LHCN-M2 (cell line): ENCODE results near the gene PDPN. TPM values are rescaled to one million over a fixed set of nuclear protein-coding genes. Genes with fewer than 3 reads are reported as not detected.
"Not testable (repeated sequence)": the region's sequence is repeated elsewhere in the genome, so short reads cannot be mapped to it uniquely, and the experiment has no call there.

Experiments used
- DNase-seq: peaks from one replicate; pipeline ENCODE4 v3.0.0-alpha.2; 2012; ENCODE audit warnings: low read depth
- polyA plus RNA-seq: library from polyadenylated mRNA; unstranded; fragments of >200 nt; gene quantifications from one replicate; pipeline ENCODE4 v1.2.1, GENCODE V29; 2012; ENCODE audit warnings: missing spikeins
- total RNA-seq: library from RNA; depleted of rRNA; stranded (reverse); fragments of >200 nt; gene quantifications from 2 replicates; pipeline ENCODE4 v1.2.3, GENCODE V29; 2014; rRNA removed

The PDPN gene, protein sequence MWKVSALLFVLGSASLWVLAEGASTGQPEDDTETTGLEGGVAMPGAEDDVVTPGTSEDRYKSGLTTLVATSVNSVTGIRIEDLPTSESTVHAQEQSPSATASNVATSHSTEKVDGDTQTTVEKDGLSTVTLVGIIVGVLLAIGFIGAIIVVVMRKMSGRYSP
- 0.86 TPM in 1 of 2 replicates, not detected in the other for total RNA-seq
- polyA plus RNA-seq, result 2.0 TPM

- no peak for DNase-seq
These were observed at the start of gene PDPN for GRCh38 chr1:13583595-13583965. PDPN (plus strand) TSS chr1:13583832; CDS start chr1:13584034, 202 bp downstream.

DNA sequence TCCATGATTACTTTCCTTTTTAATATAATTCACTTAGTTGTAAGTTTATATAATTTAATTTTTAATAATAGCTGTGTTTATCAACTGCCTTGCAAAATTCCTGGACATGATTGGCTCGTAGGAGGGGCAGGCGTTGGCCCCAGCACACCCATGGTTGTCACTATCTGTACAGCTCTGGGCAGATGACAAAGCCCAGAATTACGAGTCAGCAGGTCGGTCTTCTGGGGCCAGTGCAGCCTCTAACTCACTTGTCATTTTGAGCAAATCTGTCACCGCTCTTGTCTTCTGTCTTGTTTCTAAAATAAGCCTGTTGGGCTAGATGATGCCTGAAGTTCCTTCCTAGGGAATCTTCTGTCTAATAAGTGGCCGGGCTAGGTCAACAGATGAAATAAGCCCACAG is 48.4 kb upstream of the PDPN start:
- DNase-seq, result no peak

DNA sequence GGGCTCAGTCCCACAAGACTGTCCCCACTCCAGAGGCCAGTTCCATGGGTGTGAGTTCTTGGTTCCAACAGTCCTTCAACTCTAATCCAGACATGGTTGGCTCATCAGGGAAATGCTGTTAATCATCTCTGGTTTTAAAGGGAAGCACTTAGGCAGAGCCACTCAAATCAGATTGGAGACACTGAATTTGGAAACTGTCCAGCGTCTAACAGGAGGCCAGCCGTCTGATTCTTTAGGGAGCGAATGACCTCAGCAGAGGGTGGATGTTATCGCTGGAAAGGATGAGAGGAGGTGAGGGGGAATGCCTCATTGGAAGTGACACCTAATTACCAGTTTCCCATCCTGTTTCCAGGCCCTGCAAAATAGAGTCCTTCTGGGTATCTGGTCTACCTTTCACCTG is 47.1 kb upstream of the PDPN start:
- no peak for DNase-seq

DNA sequence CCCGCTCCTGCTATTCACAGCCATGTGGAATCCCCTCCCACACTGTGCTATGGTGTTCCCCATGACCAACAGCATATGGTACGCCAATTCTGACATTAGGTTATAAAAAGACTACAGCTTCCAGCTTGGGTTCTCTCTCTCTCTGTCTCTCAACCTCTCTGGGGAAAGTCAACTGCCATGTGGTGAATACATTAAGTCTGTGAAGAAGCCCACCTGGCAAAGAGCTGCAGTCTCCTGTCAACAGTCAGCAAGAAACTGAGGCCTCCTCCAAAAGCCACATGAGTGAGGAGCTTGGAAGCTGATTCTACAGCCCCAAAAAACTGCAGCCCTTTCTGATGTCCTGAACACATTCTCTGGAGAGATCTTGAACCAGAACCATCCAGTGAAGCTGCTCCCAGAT is 44.8 kb upstream of the PDPN start:
- no peak for DNase-seq

DNA sequence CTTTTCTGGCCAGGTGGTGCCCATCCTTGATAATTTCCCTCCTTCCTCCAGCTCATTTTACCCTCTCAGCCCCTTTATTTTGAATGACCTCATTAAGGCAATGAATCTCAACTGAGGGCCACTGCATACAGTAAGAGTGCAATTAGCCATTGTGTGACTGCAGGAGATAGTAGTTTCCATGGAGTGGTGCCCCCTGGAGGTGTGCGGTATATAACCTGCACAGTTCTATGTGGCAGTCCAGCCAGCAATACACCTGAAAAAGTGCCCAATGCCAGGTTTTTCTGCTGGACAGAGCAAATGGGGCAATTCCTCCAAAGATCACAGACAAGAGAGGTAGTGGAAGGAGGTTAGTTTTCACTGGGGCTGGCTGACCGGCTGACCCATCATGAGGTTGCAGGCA is 43.9 kb upstream of the PDPN start:
- DNase-seq, result no peak

- DNase-seq, result no peak
These were observed 42.8 kb upstream of the PDPN start for GRCh38 chr1:13540866-13541265.

GRCh38 chr1:13541435-13542215 is 42.0 kb upstream of the PDPN start:
- DNase-seq, result no peak

- DNase-seq, result no peak
These were observed 40.0 kb upstream of the PDPN start for GRCh38 chr1:13543451-13544220.

GRCh38 chr1:13544221-13544556 is 39.4 kb upstream of the PDPN start:
- no peak for DNase-seq

DNA sequence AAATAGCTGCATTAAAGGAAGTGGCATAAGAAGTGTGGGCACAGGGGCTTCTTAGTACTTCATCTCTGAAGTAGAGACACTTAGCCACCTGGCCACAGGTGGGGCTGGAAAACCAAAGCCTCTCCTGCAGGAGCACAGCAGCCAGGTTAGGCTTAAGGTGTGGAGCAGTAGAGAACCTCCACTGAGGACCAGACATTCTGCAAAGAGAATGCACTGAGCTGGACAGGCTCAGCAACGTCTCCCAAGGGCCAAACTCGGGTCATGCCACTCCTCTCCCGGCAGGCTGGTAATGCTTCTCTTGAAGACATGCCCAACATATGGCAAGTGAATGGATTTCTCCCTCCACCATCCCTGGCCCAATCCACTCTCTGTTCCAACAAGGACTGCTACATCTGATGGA is 36.8 kb upstream of the PDPN start:
- no peak for DNase-seq

- DNase-seq, result no peak
These were observed 35.4 kb upstream of the PDPN start for GRCh38 chr1:13548281-13548680.

DNA sequence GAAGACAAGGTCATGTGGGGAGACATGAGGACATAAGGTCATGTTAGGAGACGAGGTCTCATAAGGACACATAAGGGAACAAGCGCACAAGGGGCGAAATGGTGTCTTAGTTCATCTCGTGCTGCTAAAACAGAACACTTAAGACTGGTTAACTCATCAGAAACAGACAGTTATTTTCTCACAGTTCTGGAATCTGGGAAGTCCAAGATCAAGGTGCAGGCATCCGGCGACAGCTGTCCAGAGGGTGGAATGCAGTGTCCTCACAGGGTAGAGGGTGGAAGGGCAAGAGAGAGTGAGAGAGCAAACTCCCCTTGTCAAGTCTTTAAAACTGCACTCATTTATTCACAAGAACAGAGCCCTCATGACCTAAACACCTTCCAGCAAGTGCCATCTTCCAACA is 34.6 kb upstream of the PDPN start:
- no peak for DNase-seq

- no peak for DNase-seq
These were observed 34.1 kb upstream of the PDPN start for GRCh38 chr1:13549521-13549920.

DNA sequence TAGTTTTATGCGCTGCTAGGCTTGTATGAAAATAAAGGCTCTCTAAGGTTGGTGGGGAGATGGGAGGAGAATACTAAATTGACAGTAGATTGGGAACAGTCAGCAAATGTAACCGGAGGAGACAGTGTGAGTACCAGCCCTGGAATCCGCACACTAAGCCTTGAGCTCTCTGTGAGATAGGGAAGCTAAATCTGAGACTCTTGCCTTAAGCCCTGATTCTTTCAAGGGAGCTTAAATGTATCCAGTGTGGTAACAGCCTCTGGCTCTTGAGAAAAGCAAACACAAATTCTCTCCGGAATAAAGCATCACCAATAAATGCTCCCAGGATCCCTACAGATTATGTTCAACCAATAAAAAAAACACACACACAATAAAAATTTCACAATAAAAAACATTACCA is 33.0 kb upstream of the PDPN start:
- no peak for DNase-seq

DNA sequence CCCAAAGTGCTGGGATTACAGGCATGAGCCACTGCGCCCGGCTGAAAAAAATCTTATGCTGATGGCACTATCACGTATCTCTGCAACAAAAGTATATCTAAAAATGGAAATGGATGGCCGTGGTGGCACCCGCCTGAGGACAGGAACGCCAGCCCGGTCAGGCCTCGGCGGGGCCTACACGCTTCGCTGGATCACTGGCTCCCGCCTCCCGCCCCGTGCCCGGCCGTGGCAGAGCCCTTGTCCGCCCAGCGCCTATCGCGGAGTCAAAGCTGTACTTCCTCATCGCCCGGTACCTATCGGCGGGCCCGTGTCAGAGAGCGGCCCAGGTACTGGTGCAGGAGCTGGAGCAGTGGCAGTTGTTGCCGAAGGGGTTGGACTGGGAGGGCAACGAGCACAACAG is 28.8 kb upstream of the PDPN start:
- no peak for DNase-seq

- DNase-seq, result no peak
These were observed 27.3 kb upstream of the PDPN start for GRCh38 chr1:13556224-13556764.

DNA sequence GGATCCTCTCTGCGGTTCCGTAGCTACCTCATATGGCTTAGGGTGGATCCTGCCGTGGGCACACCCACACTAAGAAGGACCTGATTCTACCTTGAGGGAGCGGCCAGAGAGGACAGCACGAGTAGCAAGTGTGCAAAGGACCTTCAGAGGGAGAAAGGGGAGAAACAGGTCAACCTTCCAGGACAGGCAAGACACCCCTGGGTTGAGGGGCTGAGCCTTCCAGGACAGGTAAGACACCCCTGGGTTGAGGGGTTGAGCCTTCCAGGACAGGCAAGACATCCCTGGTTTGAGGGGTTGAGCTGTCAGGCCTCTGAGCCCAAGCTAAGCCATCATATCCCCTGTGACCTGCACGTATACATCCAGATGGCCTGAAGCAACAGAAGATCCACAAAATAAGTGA is 23.1 kb upstream of the PDPN start:
- DNase-seq, result no peak

GRCh38 chr1:13562981-13563380 is 20.7 kb upstream of the PDPN start:
- DNase-seq, result not testable (repeated sequence)

DNA sequence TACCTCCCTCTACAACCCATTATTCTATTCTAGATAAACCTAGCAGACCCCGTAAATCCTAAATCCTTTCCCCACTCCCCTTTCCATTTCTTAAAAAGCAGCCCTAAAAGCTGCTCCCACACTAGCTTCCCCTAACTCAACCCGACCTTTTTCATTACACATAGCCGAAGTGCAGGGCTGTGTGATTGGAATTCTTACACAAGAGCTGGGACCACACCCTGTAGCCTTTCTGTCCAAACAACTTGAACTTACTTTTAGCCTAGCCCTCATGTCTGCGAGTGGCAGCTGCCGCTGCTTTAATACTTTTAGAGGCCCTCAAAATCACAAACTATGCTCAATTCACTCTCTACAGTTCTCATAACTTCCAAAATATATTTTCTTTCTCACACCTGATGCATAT is 19.6 kb upstream of the PDPN start:
- no peak for DNase-seq

GRCh38 chr1:13570435-13570834 is 13.2 kb upstream of the PDPN start:
- not testable (repeated sequence) for DNase-seq

- DNase-seq, result no peak
These were observed 12.7 kb upstream of the PDPN start for GRCh38 chr1:13570924-13571323.

- no peak for DNase-seq
These were observed 10.0 kb upstream of the PDPN start for GRCh38 chr1:13573586-13573985.

DNA sequence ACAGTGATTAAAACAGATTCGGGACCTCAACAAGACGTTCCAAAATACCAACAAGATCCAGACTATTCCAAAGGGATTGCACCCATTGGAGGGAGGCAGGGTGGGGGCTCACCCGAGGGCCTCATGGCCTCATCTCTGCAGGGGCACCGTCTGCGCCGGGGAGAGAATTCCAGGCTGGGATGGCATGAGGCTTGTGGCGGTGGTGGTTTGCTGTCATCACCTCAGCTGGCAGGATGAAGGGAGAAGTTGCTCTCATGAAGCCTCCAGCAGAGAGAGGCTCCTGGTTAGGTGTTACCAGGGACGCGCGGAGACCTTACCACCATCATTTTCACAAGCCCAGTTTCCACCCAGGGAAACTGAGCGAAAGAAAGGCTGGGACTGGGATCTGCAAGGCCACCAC is 6.7 kb upstream of the PDPN start:
- DNase-seq, result no peak
